ENCODE results near the gene CABP1. TPM values are rescaled to one million over a fixed set of nuclear protein-coding genes. Genes with fewer than 3 reads are reported as not detected.
"Not testable (repeated sequence)": the region's sequence is repeated elsewhere in the genome, so short reads cannot be mapped to it uniquely, and the experiment has no call there.

CABP1 gene
- total RNA-seq, 3 donors from 2014 or later: 0.80 to 2.3 TPM; not detected in 1

DNA sequence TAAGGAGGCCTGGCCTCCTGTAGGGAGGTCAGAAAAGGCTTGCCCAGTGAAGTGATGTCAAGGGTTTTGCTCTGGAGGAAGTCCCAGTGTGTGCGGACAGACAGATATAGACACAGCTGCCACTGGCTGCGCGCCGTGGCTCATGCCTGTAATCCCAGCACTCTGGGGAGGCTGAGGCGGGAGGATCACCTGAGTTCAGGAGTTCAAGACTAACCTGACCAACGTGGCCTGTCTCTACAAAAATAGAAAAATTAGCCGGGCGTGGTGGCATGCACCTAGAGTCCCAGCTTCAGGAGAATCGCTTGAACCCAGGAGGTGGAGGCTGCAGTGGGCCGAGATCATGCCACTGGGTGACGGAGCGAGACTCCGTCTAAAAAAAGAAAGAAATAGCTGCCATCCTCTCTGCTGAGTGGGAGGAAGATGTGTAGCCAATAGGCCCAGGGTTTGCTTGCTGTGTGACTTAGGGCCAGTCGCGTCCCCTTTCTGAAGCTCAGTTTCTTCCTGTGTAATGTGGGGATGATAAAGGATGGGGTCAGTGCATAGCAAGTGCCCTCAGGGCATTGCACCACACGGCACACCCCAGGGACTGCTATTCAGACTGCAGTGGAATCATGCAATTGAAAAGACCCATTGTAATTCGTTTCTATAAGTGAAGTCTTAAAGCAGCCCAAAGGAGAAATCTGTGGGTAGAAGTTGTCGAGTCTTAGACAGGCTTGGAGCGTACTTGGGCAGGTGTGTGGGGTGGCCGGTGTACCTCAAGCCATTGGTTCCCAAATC, 27.9 kb downstream of the CABP1 start:
- Histone ChIP-seq H3K27me3 (no peaks in the 10 kb centered on the region), H3K4me1 (no peaks in the 10 kb centered on the region), H3K36me3 (no peaks in the 10 kb centered on the region), H3K4me3 (no peak overlapping the region), H3K9me3 (no peaks in the 10 kb centered on the region), H3K27ac (no peak overlapping the region)
- TF ChIP-seq POLR2A (IDR thresholded peaks at IDR 0.05) (no peak), POLR2AphosphoS5 (IDR thresholded peaks at IDR 0.05) (no peak)
- TF ChIP-seq, protein P1, sequence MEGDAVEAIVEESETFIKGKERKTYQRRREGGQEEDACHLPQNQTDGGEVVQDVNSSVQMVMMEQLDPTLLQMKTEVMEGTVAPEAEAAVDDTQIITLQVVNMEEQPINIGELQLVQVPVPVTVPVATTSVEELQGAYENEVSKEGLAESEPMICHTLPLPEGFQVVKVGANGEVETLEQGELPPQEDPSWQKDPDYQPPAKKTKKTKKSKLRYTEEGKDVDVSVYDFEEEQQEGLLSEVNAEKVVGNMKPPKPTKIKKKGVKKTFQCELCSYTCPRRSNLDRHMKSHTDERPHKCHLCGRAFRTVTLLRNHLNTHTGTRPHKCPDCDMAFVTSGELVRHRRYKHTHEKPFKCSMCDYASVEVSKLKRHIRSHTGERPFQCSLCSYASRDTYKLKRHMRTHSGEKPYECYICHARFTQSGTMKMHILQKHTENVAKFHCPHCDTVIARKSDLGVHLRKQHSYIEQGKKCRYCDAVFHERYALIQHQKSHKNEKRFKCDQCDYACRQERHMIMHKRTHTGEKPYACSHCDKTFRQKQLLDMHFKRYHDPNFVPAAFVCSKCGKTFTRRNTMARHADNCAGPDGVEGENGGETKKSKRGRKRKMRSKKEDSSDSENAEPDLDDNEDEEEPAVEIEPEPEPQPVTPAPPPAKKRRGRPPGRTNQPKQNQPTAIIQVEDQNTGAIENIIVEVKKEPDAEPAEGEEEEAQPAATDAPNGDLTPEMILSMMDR (IDR thresholded peaks at IDR 0.05): no peak
- intact Hi-C loops (cut with DNase I; ENCODE audit: low total_unique reads): no loop called here
- DNase-seq (ENCODE audit: low spot score in 2 of 2): no peak

GRCh38 chr12:120668868-120669840, 28.7 kb downstream of the CABP1 start:
- intact Hi-C loops (cut with DNase I; ENCODE audit: low total_unique reads): no loop called here
- Histone ChIP-seq H3K4me3 (no peak overlapping the region), H3K27ac (no peak overlapping the region), H3K4me1 (no peaks in the 10 kb centered on the region), H3K9me3 (no peaks in the 10 kb centered on the region), H3K36me3 (no peaks in the 10 kb centered on the region), H3K27me3 (no peaks in the 10 kb centered on the region)
- no peak for TF ChIP-seq POLR2AphosphoS5 (IDR thresholded peaks at IDR 0.05)
- TF ChIP-seq, protein P1 (IDR thresholded peaks at IDR 0.05): no peak
- no peak for TF ChIP-seq POLR2A (IDR thresholded peaks at IDR 0.05)
- DNase-seq (ENCODE audit: low spot score in 2 of 2): no peak

DNA sequence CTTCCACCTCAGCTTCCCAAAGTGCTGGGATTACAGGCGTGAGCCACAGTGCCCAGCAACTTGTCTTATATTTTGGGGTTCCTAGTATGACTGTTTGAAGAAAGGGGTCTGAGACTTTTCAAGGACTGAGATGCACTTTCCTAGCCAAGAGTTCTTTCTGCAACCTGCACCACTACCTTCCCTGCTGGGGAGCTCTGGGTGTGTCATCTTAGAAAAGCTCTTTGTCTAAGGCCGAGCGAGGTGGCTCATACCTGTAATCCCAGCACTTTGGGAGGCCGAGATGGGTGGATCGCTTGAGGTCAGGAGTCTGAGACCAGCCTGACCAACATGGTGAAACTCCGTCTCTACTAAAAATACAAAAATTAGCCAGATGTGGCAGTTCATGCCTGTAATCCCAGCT, 29.8 kb downstream of the CABP1 start:
- H3K27ac ChIP-seq; intact Hi-C loops (cut with DNase I; ENCODE audit: low total_unique reads); H3K9me3 ChIP-seq; H3K36me3 ChIP-seq; H3K4me1 ChIP-seq; H3K27me3 ChIP-seq; H3K4me3 ChIP-seq; DNase-seq (ENCODE audit: low spot score in 2 of 2): not testable (repeated sequence)

DNA sequence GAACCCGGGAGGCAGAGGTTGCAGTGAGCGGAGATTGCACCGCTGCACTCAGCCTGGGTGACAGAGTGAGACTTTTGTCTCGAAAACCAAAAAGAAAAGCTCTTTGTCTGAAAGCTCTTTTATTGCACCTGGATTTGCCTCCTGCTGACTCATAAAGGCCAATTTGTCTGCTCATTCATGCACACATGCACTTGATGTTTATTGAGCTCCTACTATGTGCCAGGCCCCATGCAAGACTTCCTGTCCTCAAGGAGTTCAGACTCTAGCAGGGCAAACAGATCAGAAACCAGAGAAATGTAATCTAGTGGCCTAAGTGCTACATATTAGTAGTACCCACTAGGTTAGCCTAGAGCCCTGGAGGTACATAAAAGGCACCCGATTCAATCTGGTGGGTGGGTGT, 30.2 kb downstream of the CABP1 start:
- Histone ChIP-seq H3K27ac (no peak overlapping the region), H3K36me3 (no peaks in the 10 kb centered on the region), H3K4me1 (no peaks in the 10 kb centered on the region), H3K9me3 (no peaks in the 10 kb centered on the region), H3K4me3 (no peak overlapping the region), H3K27me3 (no peaks in the 10 kb centered on the region)
- DNase-seq (ENCODE audit: low spot score in 2 of 2): no peak
- TF ChIP-seq, protein P1 (IDR thresholded peaks at IDR 0.05): no peak
- TF ChIP-seq POLR2A (IDR thresholded peaks at IDR 0.05) (no peak), POLR2AphosphoS5 (IDR thresholded peaks at IDR 0.05) (no peak)
- intact Hi-C loops (cut with DNase I; ENCODE audit: low total_unique reads): no loop called here

DNA sequence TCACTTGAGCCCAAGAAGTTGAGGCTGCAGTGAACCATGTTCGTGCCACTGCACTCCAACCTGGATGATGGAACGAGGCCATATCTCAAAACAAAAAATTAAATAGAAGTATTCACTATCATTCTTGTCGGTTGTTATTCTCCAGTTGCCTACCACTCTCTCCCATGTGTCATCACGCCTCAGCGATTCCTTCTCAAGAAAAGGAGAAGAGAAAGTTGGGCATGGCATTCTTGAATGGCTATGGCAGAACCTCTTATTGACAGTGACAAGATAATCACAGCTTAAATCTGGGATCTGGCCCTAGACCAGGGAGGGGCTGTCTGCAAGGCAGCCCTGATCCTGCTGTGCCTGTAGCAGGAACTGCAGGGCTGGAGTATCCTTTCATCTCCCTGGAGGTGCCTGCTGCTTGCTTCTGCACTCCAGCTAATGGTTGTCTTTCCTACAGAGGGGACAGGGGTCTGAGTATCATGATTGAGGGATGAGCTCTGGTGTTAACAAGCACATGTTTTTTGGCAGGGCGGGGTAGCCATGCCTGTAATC, 33.7 kb downstream of the CABP1 start:
- H3K27ac ChIP-seq: no peak overlapping the region
- H3K4me3 ChIP-seq: no peak overlapping the region
- DNase-seq (ENCODE audit: low spot score in 2 of 2): no peak
- no peaks in the 10 kb centered on the region for H3K36me3 ChIP-seq
- H3K27me3 ChIP-seq: no peaks in the 10 kb centered on the region
- intact Hi-C loops (cut with DNase I; ENCODE audit: low total_unique reads): no loop called here
- H3K9me3 ChIP-seq: no peaks in the 10 kb centered on the region
- TF ChIP-seq POLR2A (IDR thresholded peaks at IDR 0.05): no peak
- H3K4me1 ChIP-seq: no peaks in the 10 kb centered on the region
